IPS-NIHi7 (cell line): ENCODE measurements around the gene SRA1.
"Not testable (repeated sequence)": the region's sequence is repeated elsewhere in the genome, so short reads cannot be mapped to it uniquely, and the experiment has no call there.

Experiments
- DNase-seq: peaks from one replicate; pipeline ENCODE4 v3.0.0; 2012; ENCODE audit warnings: mixed read lengths; ENCODE audit errors: extremely low spot score

Gene SRA1

GRCh38 chr5:140557136-140557805, at the start of gene SRA1:
Gene SRA1, minus strand, starts transcription at chr5:140557473. Its CDS starts 21 bp downstream, at chr5:140557452.
- peak; percentile 93 for DNase-seq

GRCh38 chr5:140607031-140607430, 49.8 kb upstream of the SRA1 start:
- DNase-seq = no peak

GRCh38 chr5:140605879-140606278, 48.6 kb upstream of the SRA1 start:
- DNase-seq = no peak

- DNase-seq = no peak
Observed at GRCh38 chr5:140603734-140604133, 46.5 kb upstream of the SRA1 start.

GRCh38 chr5:140603446-140603698, 46.1 kb upstream of the SRA1 start:
- DNase-seq = not testable (repeated sequence)

GRCh38 chr5:140602147-140602546, 44.9 kb upstream of the SRA1 start:
- no peak for DNase-seq

- DNase-seq = no peak
Observed at GRCh38 chr5:140600096-140600495, 42.8 kb upstream of the SRA1 start.

GRCh38 chr5:140598836-140599235, 41.6 kb upstream of the SRA1 start:
- no peak for DNase-seq

GRCh38 chr5:140596321-140596741, 39.1 kb upstream of the SRA1 start:
- DNase-seq = no peak

- no peak for DNase-seq
Observed at GRCh38 chr5:140595538-140596300, 38.4 kb upstream of the SRA1 start.

- DNase-seq = no peak
Observed at GRCh38 chr5:140594169-140594568, 36.9 kb upstream of the SRA1 start.

- not testable (repeated sequence) for DNase-seq
Observed at GRCh38 chr5:140593070-140593469, 35.8 kb upstream of the SRA1 start.

- no peak for DNase-seq
Observed at GRCh38 chr5:140591747-140592372, 34.6 kb upstream of the SRA1 start.

- DNase-seq = no peak
Observed at GRCh38 chr5:140590861-140591260, 33.6 kb upstream of the SRA1 start.

GRCh38 chr5:140588311-140589070, 31.2 kb upstream of the SRA1 start:
- no peak for DNase-seq

GRCh38 chr5:140587495-140587894, 30.2 kb upstream of the SRA1 start:
- no peak for DNase-seq

GRCh38 chr5:140579188-140579747, 22.0 kb upstream of the SRA1 start:
- DNase-seq = not testable (repeated sequence)

GRCh38 chr5:140576776-140577201, 19.5 kb upstream of the SRA1 start:
- DNase-seq = no peak

GRCh38 chr5:140575309-140575708, 18.0 kb upstream of the SRA1 start:
- peak; percentile 50 for DNase-seq

GRCh38 chr5:140574165-140574564, 16.9 kb upstream of the SRA1 start:
- no peak for DNase-seq

GRCh38 chr5:140573683-140574082, 16.4 kb upstream of the SRA1 start:
- no peak for DNase-seq

- DNase-seq = no peak
Observed at GRCh38 chr5:140571105-140571504, 13.8 kb upstream of the SRA1 start.
